ENCODE results near the gene HMOX2. TPM values are rescaled to one million over a fixed set of nuclear protein-coding genes. Genes with fewer than 3 reads are reported as not detected.

The HMOX2 gene
- total RNA-seq, 1 experiment from 2014 or later: 55.1 TPM

GRCh38 chr16:4443271-4443670 is 32.9 kb upstream of the HMOX2 start:
- Histone ChIP-seq H3K9ac (ENCODE audit: low read length) (no peak overlapping the region), H4K20me1 (ENCODE audit: insufficient read depth) (no peaks in the 10 kb centered on the region), H3K79me2 (ENCODE audit: insufficient read depth, low read length) (no peaks in the 10 kb centered on the region), H3K4me1 (ENCODE audit: control insufficient read depth in 1 of 2, insufficient read depth in 2 of 2, low read length in 2 of 2) (no peaks in the 10 kb centered on the region), H3K27ac (ENCODE audit: low read depth, low read length) (no peak overlapping the region), H3K4me2 (ENCODE audit: low read length) (no peak overlapping the region), H3K4me3 (replicated peaks in 1 of 2; ENCODE audit: low read depth in 1 of 2, low read length in 2 of 2) (no peak overlapping the region), H3K9me3 (ENCODE audit: control insufficient read depth in 1 of 2, insufficient read depth in 1 of 2, low read depth in 1 of 2, low read length in 2 of 2) (no peaks in the 10 kb centered on the region), H3K27me3 (ENCODE audit: insufficient read depth, low read length) (no peaks in the 10 kb centered on the region), H3K36me3 (ENCODE audit: control insufficient read depth in 1 of 2, insufficient read depth in 2 of 2, low read length in 2 of 2) (peaks cover 57 to 65% of the 10 kb centered on the region in 2 experiments), H3K9me2 (ENCODE audit: insufficient read depth) (no peaks in the 10 kb centered on the region), H2AFZ (ENCODE audit: low read depth, low read length, poor library complexity, severe bottlenecking) (no peak overlapping the region)
- intact Hi-C loops (cut with micrococcal nuclease): no loop called here
- POLR2A ChIA-PET: no interaction called here
- TF ChIP-seq JUND (IDR thresholded peaks at IDR 0.05): no peak
- TF ChIP-seq EZH2 (IDR thresholded peaks at IDR 0.05): no peak
- TF ChIP-seq SIN3A (IDR thresholded peaks at IDR 0.05; ENCODE audit: low read depth): no peak
- TF ChIP-seq FOSL1 (IDR thresholded peaks at IDR 0.05; ENCODE audit: low read depth): no peak
- TF ChIP-seq, protein P1, sequence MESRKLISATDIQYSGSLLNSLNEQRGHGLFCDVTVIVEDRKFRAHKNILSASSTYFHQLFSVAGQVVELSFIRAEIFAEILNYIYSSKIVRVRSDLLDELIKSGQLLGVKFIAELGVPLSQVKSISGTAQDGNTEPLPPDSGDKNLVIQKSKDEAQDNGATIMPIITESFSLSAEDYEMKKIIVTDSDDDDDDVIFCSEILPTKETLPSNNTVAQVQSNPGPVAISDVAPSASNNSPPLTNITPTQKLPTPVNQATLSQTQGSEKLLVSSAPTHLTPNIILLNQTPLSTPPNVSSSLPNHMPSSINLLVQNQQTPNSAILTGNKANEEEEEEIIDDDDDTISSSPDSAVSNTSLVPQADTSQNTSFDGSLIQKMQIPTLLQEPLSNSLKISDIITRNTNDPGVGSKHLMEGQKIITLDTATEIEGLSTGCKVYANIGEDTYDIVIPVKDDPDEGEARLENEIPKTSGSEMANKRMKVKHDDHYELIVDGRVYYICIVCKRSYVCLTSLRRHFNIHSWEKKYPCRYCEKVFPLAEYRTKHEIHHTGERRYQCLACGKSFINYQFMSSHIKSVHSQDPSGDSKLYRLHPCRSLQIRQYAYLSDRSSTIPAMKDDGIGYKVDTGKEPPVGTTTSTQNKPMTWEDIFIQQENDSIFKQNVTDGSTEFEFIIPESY (IDR thresholded peaks at IDR 0.05; ENCODE audit: extremely low read depth, insufficient replicate concordance, low read length): no peak
- TF ChIP-seq SRF (IDR thresholded peaks at IDR 0.05; ENCODE audit: low read depth): no peak
- TF ChIP-seq POLR2AphosphoS5 (IDR thresholded peaks at IDR 0.05; ENCODE audit: low read depth, low read length): no peak
- no peak for TF ChIP-seq ELF1 (IDR thresholded peaks at IDR 0.05; ENCODE audit: borderline replicate concordance, low read depth)
- TF ChIP-seq RAD21 (IDR thresholded peaks at IDR 0.05; ENCODE audit: low read depth): no peak
- TF ChIP-seq ZFX (IDR thresholded peaks at IDR 0.05): no peak
- TF ChIP-seq MAX (IDR thresholded peaks at IDR 0.05): no peak
- BruUV-seq (replicated peaks): no TSS peak
- DNase-seq (ENCODE audit: low read depth, low spot score) (no peak), ATAC-seq (no peak)
- CTCF ChIA-PET: no interaction called here
- RAD21 ChIA-PET (ENCODE audit: low non-redundant PET in 1 of 2, low total read pairs in 2 of 2, uncharacterized antibody in 2 of 2, unreplicated experiment in 2 of 2): no interaction called here

All from HCT116 (cell line).